Natural killer cell (primary cell): ENCODE results near the gene CSHL1. TPM values are rescaled to one million over a fixed set of nuclear protein-coding genes. Genes with fewer than 3 reads are reported as not detected.
"Not testable (repeated sequence)": the region's sequence is repeated elsewhere in the genome, so short reads cannot be mapped to it uniquely, and the experiment has no call there.

Experiments
- ATAC-seq, 3 donors: fragments of 150-1000 bp in 2 of 3; fragments of 200-7000 bp in 1 of 3; cut with Tn5 transposase; 1 replicate in 1 of 3; 2 replicates in 2 of 3; pipeline ENCODE4 v1.10.0; 2021; ENCODE audit warnings: mild to moderate bottlenecking in 2 of 3, moderate library complexity in 2 of 3
- DNase-seq, 2 donors: peaks; one replicate each; pipeline versions ENCODE4 v3.0.0 to v3.0.0-alpha.2; 2013 to 2021; ENCODE audit warnings: mixed read lengths in 1 of 2
- H3K27ac ChIP-seq: one replicate; pipeline ENCODE4 v1.5.1; 2013; ENCODE audit warnings: mild to moderate bottlenecking, low read length
- H3K27me3 ChIP-seq: one replicate; pipeline ENCODE4 v1.6.1; 2013; ENCODE audit warnings: low read length; ENCODE audit not compliant: control insufficient read depth, insufficient read depth
- H3K36me3 ChIP-seq: one replicate; pipeline ENCODE4 v1.6.1; 2013; ENCODE audit warnings: low read length; ENCODE audit not compliant: control insufficient read depth, insufficient read depth
- H3K4me1 ChIP-seq: one replicate; pipeline ENCODE4 v1.6.1; 2013; ENCODE audit warnings: low read length; ENCODE audit not compliant: control insufficient read depth, insufficient read depth
- H3K4me3 ChIP-seq: one replicate; pipeline ENCODE4 v1.5.1; 2013; ENCODE audit warnings: low read length
- H3K9me3 ChIP-seq: one replicate; pipeline ENCODE4 v1.6.1; 2013; ENCODE audit warnings: low read length; ENCODE audit not compliant: control insufficient read depth, insufficient read depth
- H3K27ac Mint-ChIP-seq, 2 donors: one replicate each; pipeline ENCODE4 v1.8.0; 2022; ENCODE audit warnings: mild to moderate bottlenecking in 2 of 2, mixed read lengths in 2 of 2, moderate library complexity in 1 of 2
- H3K27me3 Mint-ChIP-seq, 2 donors: one replicate each; pipeline ENCODE4 v1.8.0; 2022; ENCODE audit warnings: low read depth in 2 of 2, mixed read lengths in 2 of 2
- H3K36me3 Mint-ChIP-seq: one replicate; pipeline ENCODE4 v1.8.0; 2022; ENCODE audit warnings: mixed read lengths
- H3K4me1 Mint-ChIP-seq, 2 donors: one replicate each; pipeline ENCODE4 v1.8.0; 2022; ENCODE audit warnings: mixed read lengths in 2 of 2
- H3K4me3 Mint-ChIP-seq: one replicate; pipeline ENCODE4 v1.8.0; 2022; ENCODE audit warnings: mild to moderate bottlenecking, moderate library complexity, mixed read lengths
- H3K9me3 Mint-ChIP-seq, 2 donors: one replicate each; pipeline ENCODE4 v1.8.0; 2022; ENCODE audit warnings: mixed read lengths in 2 of 2
- WGBS: methylation state at CpG from one replicate; pipeline ENCODE4 v1.1.7; 2013; ENCODE audit warnings: missing lambda C conversion rate; ENCODE audit not compliant: insufficient coverage; 5-methylcytosine and 5-hydroxymethylcytosine counted together
- intact Hi-C: fragments of 100-400 bp; cut with micrococcal nuclease; formaldehyde crosslinking; loops from one replicate; pipeline ENCODE4 v1.14.2; 2022
- total RNA-seq, 4 donors: library from RNA; stranded (reverse); fragments of 120-200 nt in 1 of 4; gene quantifications; one replicate each; pipeline versions ENCODE4 v1.2.3 to v1.2.4, GENCODE V29; 2013 to 2022
- TF ChIP-seq, protein P1 (sequence below): fragments of 200-600 bp; IDR thresholded peaks from one replicate; pipeline ENCODE4 v1.8.0; 2022; ENCODE audit warnings: antibody characterized with exemption

The CSHL1 gene
- total RNA-seq, 3 donors from 2014 or later (not counting 1 experiment from before 2014, with no cell fraction given): not detected

- ATAC-seq: peak; percentile 68 to 75 (median 75)
- H3K9me3 ChIP-seq, H3K36me3 ChIP-seq, H3K27ac Mint-ChIP-seq, H3K9me3 Mint-ChIP-seq, H3K4me1 Mint-ChIP-seq, H3K4me3 ChIP-seq, H3K36me3 Mint-ChIP-seq, H3K27me3 ChIP-seq, H3K27me3 Mint-ChIP-seq, H3K27ac ChIP-seq, intact Hi-C loops, H3K4me1 ChIP-seq, H3K4me3 Mint-ChIP-seq: not testable (repeated sequence)
- TF ChIP-seq, protein P1, sequence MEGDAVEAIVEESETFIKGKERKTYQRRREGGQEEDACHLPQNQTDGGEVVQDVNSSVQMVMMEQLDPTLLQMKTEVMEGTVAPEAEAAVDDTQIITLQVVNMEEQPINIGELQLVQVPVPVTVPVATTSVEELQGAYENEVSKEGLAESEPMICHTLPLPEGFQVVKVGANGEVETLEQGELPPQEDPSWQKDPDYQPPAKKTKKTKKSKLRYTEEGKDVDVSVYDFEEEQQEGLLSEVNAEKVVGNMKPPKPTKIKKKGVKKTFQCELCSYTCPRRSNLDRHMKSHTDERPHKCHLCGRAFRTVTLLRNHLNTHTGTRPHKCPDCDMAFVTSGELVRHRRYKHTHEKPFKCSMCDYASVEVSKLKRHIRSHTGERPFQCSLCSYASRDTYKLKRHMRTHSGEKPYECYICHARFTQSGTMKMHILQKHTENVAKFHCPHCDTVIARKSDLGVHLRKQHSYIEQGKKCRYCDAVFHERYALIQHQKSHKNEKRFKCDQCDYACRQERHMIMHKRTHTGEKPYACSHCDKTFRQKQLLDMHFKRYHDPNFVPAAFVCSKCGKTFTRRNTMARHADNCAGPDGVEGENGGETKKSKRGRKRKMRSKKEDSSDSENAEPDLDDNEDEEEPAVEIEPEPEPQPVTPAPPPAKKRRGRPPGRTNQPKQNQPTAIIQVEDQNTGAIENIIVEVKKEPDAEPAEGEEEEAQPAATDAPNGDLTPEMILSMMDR: peak; percentile 65
- 39% methylated on average over 9 of the region's 13 CpGs for WGBS
- DNase-seq: peak in 1 of 2 donors; percentile 61
These were observed 21.8 kb downstream of the CSHL1 start for GRCh38 chr17:63889026-63889848.

DNA sequence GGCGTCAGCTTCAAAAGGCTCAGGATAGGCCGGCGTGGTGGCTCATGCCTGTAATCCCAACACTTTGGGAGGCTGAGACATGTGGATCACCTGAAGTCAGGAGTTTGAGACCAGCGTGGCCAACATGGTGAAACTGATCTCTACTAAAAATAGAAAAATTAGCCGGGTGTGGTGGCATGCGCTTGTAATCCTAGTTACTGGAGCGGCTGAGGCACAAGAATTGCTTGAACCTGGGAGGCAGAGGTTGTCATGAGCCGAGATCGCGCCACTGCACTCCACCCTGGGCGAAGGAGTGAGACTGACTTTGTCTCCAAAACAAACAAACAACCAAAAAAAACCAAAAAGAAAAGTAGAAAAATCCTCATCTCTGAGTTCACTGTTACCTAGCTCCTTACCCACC, 25.9 kb downstream of the CSHL1 start:
- H3K27ac Mint-ChIP-seq, H3K4me1 Mint-ChIP-seq, H3K27me3 Mint-ChIP-seq, H3K4me3 Mint-ChIP-seq, H3K9me3 ChIP-seq, H3K36me3 ChIP-seq, DNase-seq, H3K4me1 ChIP-seq, H3K9me3 Mint-ChIP-seq, ATAC-seq, H3K27ac ChIP-seq, intact Hi-C loops, H3K27me3 ChIP-seq, H3K36me3 Mint-ChIP-seq, H3K4me3 ChIP-seq: not testable (repeated sequence)
- 93% methylated on average over 8 of the region's 11 CpGs for WGBS

DNA sequence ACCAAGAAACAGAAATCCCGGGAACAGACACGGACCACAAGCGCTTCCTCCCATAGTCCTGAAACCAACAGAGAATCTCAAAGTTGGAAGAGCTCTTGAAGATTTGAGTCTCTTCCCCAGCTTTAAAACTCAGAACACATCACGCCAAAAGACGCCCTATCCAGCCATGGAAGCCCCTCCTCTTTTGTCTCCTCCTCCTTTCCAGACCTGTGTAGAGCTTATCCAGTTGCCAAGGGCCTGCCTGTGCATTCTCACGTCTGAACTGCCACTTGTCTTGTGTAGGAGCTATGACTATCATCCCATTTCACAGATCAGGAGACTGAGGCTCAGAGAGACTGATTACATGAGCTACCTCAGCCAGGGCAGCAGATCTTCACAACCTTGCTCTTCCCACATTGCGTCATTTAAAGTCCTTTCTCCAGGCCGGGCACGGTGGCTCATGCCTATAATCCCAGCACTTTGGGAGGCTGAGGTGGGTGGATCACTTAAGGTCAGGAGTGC, 28.4 kb downstream of the CSHL1 start:
- WGBS: 80% methylated on average over 9 of the region's 9 CpGs
- DNase-seq, H3K4me3 ChIP-seq, H3K27ac Mint-ChIP-seq, H3K9me3 Mint-ChIP-seq, H3K4me1 ChIP-seq, H3K27me3 ChIP-seq, ATAC-seq, H3K36me3 ChIP-seq, H3K36me3 Mint-ChIP-seq, H3K4me1 Mint-ChIP-seq, intact Hi-C loops, H3K9me3 ChIP-seq, H3K4me3 Mint-ChIP-seq, H3K27me3 Mint-ChIP-seq, H3K27ac ChIP-seq: not testable (repeated sequence)

DNA sequence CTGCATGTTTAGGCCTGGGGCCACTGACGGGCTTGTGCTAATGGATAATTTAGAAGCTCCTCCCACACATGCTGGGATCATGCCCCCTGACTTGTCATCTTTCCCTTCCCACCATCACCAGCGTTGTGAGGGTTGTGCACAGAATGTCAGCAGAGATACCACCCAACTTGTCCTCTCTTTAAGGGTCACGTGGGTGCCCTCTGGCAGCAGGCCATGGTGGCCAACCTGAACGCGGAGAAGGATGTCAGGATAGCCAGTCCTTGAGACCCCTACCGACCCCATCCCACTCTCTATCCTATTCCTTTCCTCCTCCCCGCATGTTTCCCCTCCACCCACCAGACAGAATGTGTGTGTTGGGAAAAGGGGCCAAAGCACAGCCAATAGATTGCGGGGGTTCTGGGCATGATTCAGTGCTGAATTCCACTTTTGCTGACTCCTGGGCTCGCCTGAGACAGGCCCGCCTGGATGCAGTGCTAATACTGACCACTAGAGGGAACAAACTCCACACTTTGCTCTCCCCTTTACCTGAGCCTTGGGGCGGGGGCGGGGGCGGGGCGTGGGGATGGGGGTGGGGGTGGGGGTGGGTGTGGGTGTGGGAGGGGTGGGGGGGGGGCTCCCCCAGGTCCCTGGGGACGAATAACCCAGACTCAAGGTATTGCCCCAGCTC, 29.0 kb downstream of the CSHL1 start, which contains the start of gene GH2:
Gene GH2, minus strand, starts transcription at position 10 of the 667 bp plus-strand sequence. CDS start 143 bp downstream, outside the sequence.
- peaks cover 0 to 8% of the 10 kb centered on the region in 2 donors for H3K27me3 Mint-ChIP-seq
- Histone ChIP-seq H3K27ac (no peak within 1 kb of the TSS), H3K4me3 (no peak within 1 kb of the TSS), H3K36me3 (no peaks in the 10 kb centered on the region), H3K27me3 (no peaks in the 10 kb centered on the region), H3K9me3 (no peaks in the 10 kb centered on the region), H3K4me1 (no peaks in the 10 kb centered on the region)
- intact Hi-C loops: no loop called here
- DNase-seq (peak; percentile 43 to 82), ATAC-seq (peak; percentile 79 to 95 (median 90))
- H3K36me3 Mint-ChIP-seq: no peaks in the 10 kb centered on the region
- no peaks in the 10 kb centered on the region for H3K9me3 Mint-ChIP-seq
- no peaks in the 10 kb centered on the region for H3K4me1 Mint-ChIP-seq
- 36% methylated on average over 6 of the region's 15 CpGs for WGBS
- TF ChIP-seq, protein P1: peak; percentile 39
- no peak within 1 kb of the TSS for H3K4me3 Mint-ChIP-seq
- H3K27ac Mint-ChIP-seq: no peak within 1 kb of the TSS

DNA sequence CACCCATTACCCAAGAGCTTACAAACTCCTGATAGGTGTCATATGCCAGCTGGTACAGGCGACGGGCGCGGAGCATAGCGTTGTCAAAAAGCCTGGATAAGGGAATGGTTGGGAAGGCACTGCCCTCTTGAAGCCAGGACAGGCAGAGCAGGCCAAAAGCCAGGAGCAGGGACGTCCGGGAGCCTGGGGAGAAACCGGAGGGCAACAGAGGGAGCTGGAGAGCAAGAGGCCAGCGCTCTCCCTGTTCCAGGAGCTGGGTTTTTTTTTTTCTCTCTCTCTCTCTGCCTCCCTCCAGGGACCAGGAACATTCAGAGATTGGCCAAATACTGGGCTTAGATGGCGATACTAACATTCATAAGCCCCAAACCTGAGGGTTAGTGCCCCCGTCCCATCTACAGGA, 29.7 kb downstream of the CSHL1 start:
- H3K36me3 ChIP-seq, H3K9me3 ChIP-seq, H3K9me3 Mint-ChIP-seq, H3K36me3 Mint-ChIP-seq, H3K4me1 Mint-ChIP-seq, H3K4me3 ChIP-seq, H3K4me3 Mint-ChIP-seq, H3K27me3 ChIP-seq, ATAC-seq, DNase-seq, H3K4me1 ChIP-seq, intact Hi-C loops, H3K27ac ChIP-seq, H3K27me3 Mint-ChIP-seq, H3K27ac Mint-ChIP-seq: not testable (repeated sequence)
- WGBS: 89% methylated on average over 11 of the region's 11 CpGs
